GM12801 (cell line): ENCODE measurements around the gene ADRB1.

Experiments
- CTCF ChIP-seq: IDR thresholded peaks from one replicate; pipeline ENCODE4 v1.5.1; 2011; ENCODE audit warnings: control low read depth; ENCODE audit not compliant: insufficient read length; ENCODE audit errors: extremely low read depth

Gene ADRB1

GRCh38 chr10:114043532-114044246 is at the start of gene ADRB1:
Gene ADRB1 (plus strand): TSS chr10:114043866. CDS start chr10:114044133, 267 bp downstream.
- no peak for TF ChIP-seq CTCF

GRCh38 chr10:113995201-113995600 is 48.5 kb upstream of the ADRB1 start:
- TF ChIP-seq CTCF = no peak

GRCh38 chr10:113997428-113997827 is 46.2 kb upstream of the ADRB1 start:
- no peak for TF ChIP-seq CTCF

GRCh38 chr10:113999531-113999930 is 44.1 kb upstream of the ADRB1 start:
- TF ChIP-seq CTCF = no peak

GRCh38 chr10:114000457-114001010 is 43.1 kb upstream of the ADRB1 start:
- no peak for TF ChIP-seq CTCF

- no peak for TF ChIP-seq CTCF
Measured at GRCh38 chr10:114002422-114002821, 41.2 kb upstream of the ADRB1 start.

GRCh38 chr10:114003161-114003941 is 40.3 kb upstream of the ADRB1 start:
- TF ChIP-seq CTCF = no peak
